ENCODE results near the gene RNF144B.
"Not testable (repeated sequence)": the region's sequence is repeated elsewhere in the genome, so short reads cannot be mapped to it uniquely, and the experiment has no call there.

Gene RNF144B

DNA sequence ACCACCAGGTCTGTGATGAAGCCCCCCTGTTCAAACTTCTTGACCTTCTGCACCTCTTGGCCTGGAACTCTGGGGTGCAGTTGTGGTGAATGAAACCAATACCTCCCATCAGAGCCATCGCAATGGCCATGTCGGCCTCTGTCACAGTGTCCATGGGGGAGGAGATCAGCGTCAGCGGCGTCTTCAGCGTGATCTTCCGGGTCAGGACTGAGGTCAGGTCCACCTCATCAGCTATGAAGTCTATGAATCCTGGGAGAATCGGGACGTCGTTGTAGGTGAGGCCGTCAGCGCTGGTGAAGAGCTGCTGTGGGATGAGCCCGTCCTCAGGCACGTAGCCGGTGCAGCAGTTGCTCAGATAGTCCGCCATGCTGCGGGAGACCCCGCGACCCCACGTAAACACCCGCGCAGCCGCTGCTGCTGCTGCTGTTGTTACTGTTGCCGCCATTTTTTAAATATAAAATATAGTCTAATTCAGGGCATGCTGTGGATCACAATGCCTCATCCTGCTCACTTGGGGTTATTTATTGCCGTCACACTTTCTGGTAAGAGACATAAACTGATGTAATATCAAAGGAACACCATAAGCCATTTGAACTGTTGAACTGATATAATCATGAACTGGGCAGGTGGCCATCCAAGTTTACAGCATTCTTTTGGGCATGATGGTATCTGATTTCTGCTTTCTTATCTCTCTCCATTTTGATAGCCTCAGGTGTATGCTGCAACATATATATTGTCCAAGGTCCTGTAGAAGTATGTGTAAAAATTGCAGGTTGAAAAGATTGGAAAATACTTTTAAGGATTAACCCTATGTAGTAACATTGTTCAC, 18.7 kb upstream of the RNF144B start:
- in situ Hi-C loops (cut with HindIII; ENCODE audit: low sequenced_read_pairs): no loop called here

DNA sequence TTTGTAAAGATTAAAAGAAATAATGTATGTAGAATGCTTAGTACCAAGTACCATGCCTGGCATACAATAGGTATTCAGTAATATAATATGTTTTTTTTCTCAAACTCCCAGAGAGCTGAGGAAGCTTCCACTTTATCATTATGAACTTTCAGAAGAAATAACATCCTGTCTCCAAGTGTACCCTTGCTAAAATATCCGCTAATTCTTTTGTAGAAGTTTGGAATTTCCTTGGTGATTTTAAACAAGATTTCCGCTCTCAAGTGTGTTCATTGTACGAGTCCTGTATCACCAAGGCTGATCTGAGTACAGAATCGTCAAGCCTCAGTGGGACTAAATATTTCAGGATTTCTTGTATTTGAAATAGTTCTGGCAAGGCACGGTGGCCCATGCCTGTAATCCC, 16.1 kb upstream of the RNF144B start:
- in situ Hi-C loops (cut with HindIII; ENCODE audit: low sequenced_read_pairs): no loop called here

DNA sequence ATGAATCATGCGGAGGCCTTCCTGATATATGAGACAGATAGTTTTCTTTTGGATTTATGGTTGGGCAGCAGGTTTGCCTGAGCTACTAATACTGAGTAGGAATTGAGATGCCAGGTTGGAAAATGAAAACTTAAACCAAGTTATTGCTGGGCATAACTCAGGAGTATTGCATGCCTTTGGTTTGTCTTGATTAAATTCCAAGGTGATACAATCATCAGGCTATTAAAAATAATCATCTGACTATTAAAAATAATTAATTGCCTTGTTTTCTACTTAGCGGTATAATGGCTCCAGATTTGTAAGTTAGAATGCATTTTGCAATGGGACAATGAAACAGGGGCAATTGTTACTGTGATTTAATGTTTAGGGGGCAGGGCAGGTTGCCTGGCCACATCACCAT, 15.5 kb upstream of the RNF144B start:
- in situ Hi-C loops (cut with HindIII; ENCODE audit: low sequenced_read_pairs): no loop called here

DNA sequence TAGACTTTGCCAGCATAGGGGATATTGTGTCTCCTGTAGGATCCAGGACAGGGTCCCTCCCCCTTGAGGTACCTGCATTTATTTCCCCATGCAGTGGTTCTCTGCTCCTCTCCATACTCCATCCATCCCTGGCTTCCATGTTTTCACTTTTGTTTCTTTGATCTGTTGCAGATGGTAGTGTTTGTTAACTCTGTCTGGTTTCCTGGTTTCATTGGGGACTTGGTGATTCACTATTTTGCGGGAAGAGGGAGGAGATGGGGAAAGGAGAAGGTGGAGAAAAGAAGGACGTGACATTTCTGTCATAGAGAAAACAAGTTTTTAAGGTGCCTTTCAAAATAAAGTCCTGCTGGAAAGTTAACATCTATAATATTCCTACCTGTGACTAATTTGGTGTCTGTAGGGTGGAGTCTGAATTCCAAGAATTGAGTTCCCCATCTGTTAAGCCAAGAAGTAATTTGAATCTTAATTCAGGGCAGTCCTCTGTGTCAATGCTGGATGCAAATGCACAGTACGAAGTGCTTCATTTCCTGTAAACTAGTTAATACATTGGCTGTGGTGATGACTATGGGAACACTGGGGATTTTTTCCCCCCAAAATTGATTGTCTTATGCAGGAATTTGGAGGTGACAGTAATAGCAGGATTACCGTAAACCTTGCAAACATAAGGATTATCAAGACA, 6.9 kb upstream of the RNF144B start:
- in situ Hi-C loops (cut with HindIII; ENCODE audit: low sequenced_read_pairs): no loop called here

DNA sequence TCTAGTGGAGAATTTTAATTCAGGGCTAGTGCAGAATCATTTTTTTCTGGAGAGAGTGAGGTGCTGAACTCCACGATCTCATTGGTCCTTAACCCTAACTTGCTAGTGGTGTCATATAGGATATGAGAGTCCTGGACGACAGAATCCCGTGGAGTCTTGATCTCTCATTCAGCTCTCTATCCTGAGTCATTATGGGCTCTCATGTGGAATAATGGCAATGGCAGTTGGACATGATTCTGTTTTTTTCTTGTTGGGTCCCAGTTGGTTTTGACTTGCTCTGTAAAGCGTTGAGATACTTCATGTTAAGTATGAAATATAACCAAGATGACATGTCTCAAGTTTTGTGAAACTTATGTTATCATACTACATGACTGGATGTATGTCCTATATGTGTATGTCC, 6.3 kb upstream of the RNF144B start:
- in situ Hi-C loops (cut with HindIII; ENCODE audit: low sequenced_read_pairs): no loop called here

DNA sequence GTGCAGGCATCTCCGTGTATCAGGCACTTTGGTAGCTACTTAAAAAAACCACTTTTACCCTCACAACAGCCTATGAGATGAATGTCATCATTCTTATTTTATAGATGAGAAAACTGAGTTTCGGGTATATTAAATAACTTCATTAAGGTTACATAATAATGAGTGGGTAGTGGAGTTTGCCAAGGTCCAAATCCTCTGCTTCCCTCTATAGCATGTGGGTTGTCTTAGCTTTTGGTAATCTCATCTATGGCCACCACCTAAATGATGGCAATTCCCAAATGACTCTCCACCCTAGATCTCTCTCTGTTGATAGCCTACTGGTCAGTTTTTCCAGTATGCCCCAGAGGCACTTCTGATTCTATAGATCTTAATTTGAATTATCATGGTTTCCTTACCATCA, 3.7 kb upstream of the RNF144B start:
- in situ Hi-C loops (cut with HindIII; ENCODE audit: low sequenced_read_pairs): no loop called here

DNA sequence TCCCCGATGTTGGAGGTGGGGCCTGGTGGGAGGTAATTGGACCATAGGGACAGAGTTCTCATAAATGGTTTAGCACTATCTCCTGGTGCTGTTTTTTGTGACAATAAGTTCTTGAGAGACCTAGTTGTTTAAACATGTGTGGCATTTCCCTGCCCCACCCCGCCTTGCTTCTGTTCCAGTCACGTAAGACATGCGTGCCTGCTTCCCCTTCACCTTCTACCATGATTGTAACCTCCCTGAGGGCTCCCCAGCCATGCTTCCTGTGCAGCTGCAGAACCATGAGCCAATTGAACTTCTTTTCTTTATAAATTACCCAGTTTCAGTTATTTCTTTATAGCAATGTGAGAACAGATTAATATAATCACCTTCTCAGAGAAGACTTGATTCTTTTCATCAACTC, 2.5 kb upstream of the RNF144B start:
- in situ Hi-C loops (cut with HindIII; ENCODE audit: low sequenced_read_pairs): no loop called here

DNA sequence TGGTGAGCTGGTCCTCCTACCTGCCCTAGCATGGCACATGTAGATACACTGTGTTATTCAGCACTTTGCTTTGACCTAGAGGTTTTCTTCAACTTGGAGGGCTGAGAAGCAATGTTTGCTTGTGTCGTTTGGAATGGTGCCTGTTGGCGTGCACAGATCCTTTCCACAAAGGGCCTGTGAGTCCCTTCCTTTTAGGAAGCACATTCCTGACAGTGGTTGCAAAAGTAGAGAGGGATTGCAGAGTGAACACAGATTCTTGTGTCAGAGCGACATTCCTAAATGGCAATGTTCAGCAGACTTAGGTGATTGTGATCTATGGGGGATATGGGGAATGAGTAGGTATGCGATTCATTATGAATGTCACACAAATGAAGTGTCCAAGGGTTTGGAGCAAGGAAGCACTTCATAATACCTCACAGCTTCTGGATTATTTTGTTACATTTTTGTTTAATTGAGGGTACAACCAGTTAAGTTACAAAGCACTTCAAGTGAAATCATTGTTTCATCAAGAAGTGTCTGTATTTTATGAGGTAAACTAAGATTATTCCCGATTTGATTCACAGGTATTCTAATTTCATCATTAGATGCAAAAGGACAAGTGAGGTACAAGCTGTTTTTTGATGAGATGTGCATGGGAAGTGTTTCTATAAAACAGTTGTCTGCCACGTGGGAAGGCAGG, 713 bp upstream of the RNF144B start:
- in situ Hi-C loops (cut with HindIII; ENCODE audit: low sequenced_read_pairs): no loop called here

DNA sequence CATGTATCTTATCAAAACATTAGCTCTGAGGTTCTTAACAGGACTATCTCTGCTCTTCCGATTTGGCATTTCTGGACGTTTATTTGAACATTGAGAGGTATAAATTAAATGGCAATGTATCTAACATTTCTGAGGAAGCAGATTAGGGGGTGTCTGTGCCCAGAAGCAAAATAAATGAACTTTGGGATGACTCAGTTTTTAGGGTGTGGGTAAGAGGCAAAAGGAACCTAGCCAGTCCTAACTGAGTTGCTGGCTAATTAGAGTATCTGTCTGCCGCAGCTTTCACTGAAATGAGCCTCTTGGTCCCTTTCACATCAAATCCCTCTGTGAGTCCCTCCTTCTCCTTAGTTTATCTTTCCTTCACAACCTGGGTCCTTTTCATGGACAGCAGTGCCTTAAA, 1.1 kb downstream of the RNF144B start:
- in situ Hi-C loops (cut with HindIII; ENCODE audit: low sequenced_read_pairs): no loop called here

DNA sequence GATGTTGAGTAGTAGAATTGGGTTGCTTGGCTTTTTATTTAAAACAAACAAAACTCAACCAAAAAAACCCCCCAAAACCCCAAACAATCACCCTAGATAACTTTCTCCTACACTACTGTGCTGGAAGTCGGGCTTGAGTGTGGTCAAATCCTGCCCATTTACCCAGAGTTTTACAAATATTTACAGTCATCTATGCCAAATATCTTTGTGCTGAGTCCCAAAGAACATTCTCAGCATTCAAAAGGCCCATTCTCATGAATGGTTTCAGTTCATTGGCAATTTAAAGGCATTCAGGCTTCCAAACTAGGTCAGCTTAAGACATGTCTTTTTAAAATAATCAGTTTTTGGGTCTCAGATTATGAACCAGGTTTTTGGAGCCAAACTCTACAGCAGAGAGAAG, 1.8 kb downstream of the RNF144B start:
- in situ Hi-C loops (cut with HindIII; ENCODE audit: low sequenced_read_pairs): no loop called here

DNA sequence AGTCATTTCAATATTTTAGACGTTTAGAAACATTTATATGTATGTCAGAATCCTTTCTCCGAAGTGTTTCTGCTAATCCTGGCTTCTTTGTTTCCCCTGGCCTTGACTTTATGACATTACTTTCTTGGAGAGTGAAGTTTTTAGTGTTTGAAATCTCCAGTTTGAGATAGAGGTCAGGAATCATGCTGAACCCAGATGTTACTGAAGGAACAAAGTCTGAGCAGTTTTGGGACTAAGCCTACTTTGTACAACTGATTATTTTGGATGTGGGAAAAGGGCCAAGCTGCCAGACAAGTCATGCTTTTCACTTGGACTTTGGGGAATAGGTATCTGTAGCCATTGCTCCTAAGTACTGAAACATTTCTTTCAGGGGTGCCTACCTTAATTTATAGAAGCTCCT, 2.3 kb downstream of the RNF144B start:
- in situ Hi-C loops (cut with HindIII; ENCODE audit: low sequenced_read_pairs): no loop called here

DNA sequence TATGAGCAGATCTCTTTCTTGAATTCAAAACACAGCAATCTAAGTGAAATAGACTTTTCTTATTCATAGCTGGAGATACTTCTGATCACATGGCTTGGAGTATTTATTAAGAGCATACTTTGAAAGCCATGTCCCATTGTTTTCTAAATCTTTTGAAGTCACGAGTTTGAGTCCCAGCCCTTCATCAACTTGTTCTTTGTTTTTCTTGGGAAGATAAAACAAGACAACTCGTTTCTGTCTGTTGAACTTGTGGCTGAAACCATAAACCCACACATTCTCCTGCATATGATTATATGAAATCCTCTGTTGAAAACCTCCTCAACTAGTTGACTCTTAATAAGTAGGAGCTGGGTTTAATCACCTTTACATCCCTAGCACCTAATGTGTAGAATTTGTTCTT, 3.3 kb downstream of the RNF144B start:
- in situ Hi-C loops (cut with HindIII; ENCODE audit: low sequenced_read_pairs): no loop called here

DNA sequence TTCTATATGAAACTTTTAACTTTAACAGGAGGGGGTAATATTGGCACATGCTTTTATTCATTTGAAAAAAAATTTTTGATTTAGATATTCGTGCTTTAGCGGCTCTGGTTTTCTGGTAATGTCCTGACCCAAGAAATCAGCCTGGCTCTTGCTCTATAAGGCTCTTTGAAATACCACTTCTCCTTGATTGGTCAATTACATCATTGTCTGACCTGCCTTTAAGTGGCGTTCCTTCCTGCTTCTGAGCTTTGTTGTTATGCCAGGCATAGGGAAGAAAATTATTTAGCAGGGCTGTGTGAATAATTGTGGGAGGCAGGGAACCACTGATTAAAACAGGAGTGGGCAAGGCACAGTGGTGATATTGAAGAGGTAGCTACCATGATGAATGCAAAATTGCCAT, 3.9 kb downstream of the RNF144B start:
- in situ Hi-C loops (cut with HindIII; ENCODE audit: low sequenced_read_pairs): no loop called here

DNA sequence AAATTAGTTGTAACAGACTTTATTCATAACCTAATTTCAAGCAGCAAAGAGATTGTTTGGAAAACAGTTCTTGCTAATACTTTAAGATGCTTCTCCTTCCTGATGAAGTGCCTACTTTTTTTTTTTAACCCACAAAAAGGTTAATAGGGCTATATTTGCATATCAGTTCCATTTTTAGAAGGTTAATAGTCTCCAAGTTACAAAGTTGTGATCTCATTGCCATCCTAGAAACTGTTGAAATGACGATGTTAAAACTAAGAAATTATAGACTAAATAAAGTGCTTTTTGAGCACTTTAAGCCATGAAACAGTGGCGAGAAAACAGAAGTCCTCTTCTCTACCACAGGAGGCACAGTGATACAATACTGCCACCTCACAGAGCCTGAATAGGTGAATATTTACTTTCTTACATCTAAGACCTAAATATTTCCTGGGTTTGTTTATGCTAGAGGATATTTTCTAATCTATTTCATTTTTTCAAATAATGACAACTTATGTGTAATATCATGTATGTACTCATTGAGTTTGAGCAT, 5.3 kb downstream of the RNF144B start:
- in situ Hi-C loops (cut with HindIII; ENCODE audit: low sequenced_read_pairs): no loop called here

DNA sequence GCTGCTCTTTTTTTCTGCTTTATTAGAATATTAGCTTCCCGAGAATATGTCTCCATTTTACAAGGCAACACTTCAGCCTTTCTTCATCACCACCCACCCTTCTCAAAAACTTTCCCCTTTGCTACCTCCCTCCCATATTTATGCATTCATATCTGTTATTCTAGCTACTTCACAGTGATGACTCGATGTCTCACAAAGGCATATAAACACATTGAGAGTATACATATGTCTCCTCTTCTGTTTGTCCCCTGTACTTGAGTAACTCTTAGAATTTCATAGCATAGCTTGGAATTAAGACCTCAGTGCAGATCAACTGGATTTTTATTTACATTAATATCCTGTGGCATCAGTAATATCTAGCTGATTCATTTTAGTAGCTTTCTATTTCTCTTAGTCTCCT, 6.5 kb downstream of the RNF144B start:
- in situ Hi-C loops (cut with HindIII; ENCODE audit: low sequenced_read_pairs): no loop called here

DNA sequence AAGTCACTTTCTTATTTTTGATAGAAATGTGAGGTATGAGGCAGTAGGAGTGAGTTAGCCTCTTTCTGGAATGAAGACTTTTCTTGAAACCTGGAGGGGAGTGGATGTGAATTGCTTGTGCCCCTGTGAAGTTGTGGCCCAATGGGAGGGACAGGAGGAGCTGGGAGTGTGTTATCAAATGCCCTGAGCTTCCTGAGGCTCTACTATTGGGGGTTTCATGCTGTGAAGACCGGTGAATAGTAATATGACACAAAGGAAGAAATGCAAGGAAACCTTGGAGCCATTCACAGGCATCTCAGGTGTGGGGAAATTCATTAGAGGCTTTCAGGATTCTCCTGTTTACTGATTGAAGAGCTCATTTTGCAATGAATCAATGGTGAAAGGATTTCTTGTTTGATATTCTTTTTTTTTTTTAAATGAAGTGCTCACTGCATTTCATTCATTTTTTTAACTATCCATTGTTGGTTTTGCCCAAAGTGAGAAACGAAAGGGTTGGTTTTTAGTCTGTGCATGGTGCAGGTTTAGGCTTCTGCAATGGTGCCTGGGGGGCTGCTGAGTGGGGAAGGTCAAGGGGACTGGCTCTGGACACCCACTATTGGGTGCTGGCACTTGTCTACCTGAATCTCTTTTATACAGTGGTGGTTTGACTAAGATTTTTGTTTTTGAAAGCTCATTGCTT, 8.2 kb downstream of the RNF144B start:
- in situ Hi-C loops (cut with HindIII; ENCODE audit: low sequenced_read_pairs): no loop called here

DNA sequence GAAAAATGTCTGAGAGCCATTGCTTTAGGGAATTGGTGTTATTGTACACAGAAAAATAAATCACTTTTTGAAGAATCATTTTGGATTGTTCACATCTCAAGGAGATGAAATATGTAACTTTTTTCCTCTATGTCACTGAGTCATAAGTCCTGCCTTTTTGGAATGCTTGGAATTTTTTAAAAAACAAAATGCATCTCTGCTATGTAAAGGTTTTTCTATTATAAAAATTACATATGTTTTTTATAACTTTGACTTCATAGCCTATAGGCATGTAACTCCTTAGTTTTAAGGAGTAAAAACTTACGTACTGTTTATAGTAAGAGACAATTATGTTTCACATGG, 8.7 kb downstream of the RNF144B start:
- in situ Hi-C loops (cut with HindIII; ENCODE audit: low sequenced_read_pairs): no loop called here

DNA sequence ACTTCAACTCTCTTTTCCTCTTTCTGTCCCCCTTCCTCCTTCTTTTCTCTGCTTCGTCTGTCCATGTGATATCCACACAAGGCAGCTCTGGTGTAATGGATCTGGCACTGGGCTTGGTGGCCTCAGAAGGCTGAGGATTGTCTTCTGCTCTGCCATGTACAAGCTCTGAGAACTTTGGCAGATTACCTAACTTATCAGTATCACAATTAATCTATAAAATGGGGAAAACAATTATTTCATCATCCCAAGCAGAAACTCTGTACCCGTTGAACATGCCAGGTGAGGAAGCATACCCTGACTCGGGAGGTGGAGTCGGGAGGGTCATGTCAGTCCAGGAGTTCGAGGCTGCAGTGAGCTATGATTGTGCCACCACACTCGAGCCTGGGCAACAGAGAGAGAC, 10.6 kb downstream of the RNF144B start:
- in situ Hi-C loops (cut with HindIII; ENCODE audit: low sequenced_read_pairs): no loop called here

DNA sequence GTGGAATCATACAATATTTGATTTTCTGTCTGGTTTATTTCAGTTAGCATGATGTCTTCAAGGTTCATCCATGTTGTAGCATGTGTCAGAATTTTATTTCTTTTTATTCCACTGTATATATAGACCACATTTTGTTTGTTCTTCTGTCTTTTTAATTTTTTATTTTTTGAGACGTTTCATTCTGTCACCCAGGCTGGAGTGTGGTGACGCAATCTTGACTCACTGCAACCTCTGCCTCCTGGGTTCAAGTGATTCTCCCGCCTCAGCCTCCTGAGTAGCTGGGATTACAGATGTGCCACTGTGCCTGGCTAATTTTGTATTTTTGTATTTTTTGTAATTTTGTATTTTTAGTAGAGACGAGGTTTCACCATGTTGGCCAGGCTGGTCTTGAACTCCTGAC, 11.1 kb downstream of the RNF144B start:
- in situ Hi-C loops (cut with HindIII; ENCODE audit: low sequenced_read_pairs): not testable (repeated sequence)

DNA sequence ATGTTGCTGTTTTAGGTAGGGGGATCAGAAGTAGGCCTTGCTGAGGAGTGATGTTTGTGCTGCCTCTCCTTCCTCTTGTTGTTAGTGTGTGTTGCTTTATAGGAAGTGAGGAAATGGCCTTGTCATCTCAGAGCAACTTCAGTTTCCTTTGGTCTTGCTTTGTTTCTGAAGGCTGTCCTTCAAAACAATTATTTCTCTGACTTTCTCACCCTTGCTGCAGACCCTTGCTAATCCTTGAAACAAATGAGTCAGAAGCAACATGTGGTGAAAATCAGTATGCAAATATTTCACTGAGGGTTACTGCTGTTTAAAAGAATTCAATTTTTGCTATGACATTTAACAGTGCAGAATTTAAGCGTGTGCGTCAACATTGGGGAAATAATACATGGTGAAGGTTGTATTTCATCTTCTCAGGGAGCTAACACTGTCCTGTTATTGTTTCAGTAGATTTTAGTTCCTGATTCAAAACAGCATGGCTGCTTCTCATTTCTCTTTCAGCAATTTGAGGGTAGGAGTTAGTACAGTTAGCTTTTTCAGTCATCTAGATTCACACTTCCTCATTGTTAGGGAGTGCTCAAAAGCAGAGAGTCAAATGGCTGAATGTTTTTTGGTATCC, 13.8 kb downstream of the RNF144B start:
- in situ Hi-C loops (cut with HindIII; ENCODE audit: low sequenced_read_pairs): no loop called here

DNA sequence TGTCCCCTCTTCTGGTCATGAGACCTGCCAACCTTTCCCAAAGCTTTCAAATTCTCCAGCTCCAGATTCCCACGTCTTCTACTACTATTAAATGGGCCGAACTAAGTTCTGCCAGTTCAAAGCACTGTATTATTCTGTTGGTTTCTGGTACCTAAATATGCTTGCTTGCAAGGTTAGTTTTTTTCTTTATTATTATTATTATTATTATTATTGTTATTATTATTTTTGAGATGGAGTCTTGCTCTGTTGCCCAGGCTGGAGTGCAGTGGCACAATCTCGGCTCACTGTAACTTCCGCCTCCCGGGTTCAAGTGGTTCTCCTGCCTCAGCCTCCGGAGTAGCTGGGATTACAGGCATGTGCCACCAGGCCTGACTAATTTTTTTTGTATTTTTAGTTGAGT, 17.8 kb downstream of the RNF144B start:
- in situ Hi-C loops (cut with HindIII; ENCODE audit: low sequenced_read_pairs): not testable (repeated sequence)

Measured in DLD1 (cell line).